ENCODE measurements around the gene SBF2.

The SBF2 gene

GRCh38 chr11:9878936-9879335, 415.1 kb downstream of the SBF2 start:
- Histone ChIP-seq H3K4me1 (ENCODE audit: control insufficient read depth, insufficient read depth, low read length) (no peaks in the 10 kb centered on the region), H3K27ac (ENCODE audit: low read depth, low read length) (no peak overlapping the region)

GRCh38 chr11:9876331-9876730, 417.7 kb downstream of the SBF2 start:
- Histone ChIP-seq H3K36me3 (ENCODE audit: control insufficient read depth, insufficient read depth, low read length) (no peaks in the 10 kb centered on the region), H3K4me1 (ENCODE audit: control insufficient read depth, insufficient read depth, low read length) (no peaks in the 10 kb centered on the region)

More at GRCh38 chr11:9878936-9879335, 415.1 kb downstream of the SBF2 start:
- no peak overlapping the region for H3K9ac ChIP-seq (ENCODE audit: low read length)
- no peaks in the 10 kb centered on the region for H3K27me3 ChIP-seq (ENCODE audit: control insufficient read depth, insufficient read depth, low read length)
- no peaks in the 10 kb centered on the region for H3K36me3 ChIP-seq (ENCODE audit: control insufficient read depth, insufficient read depth, low read length)
- no peak overlapping the region for H3K4me3 ChIP-seq (ENCODE audit: low read length)

GRCh38 chr11:9875862-9876261, 418.2 kb downstream of the SBF2 start:
- Histone ChIP-seq H3K9ac (ENCODE audit: low read length) (no peak overlapping the region), H3K4me1 (ENCODE audit: control insufficient read depth, insufficient read depth, low read length) (no peaks in the 10 kb centered on the region), H3K27me3 (ENCODE audit: control insufficient read depth, insufficient read depth, low read length) (no peaks in the 10 kb centered on the region)

More at GRCh38 chr11:9876331-9876730, 417.7 kb downstream of the SBF2 start:
- no peak overlapping the region for H3K4me3 ChIP-seq (ENCODE audit: low read length)
- no peaks in the 10 kb centered on the region for H3K27me3 ChIP-seq (ENCODE audit: control insufficient read depth, insufficient read depth, low read length)
- H3K27ac ChIP-seq (ENCODE audit: low read depth, low read length), result no peak overlapping the region
- no peak overlapping the region for H3K9ac ChIP-seq (ENCODE audit: low read length)

GRCh38 chr11:9875399-9875798, 418.6 kb downstream of the SBF2 start:
- no peaks in the 10 kb centered on the region for H3K4me1 ChIP-seq (ENCODE audit: control insufficient read depth, insufficient read depth, low read length)
- H3K27me3 ChIP-seq (ENCODE audit: control insufficient read depth, insufficient read depth, low read length), result no peaks in the 10 kb centered on the region
- H3K27ac ChIP-seq (ENCODE audit: low read depth, low read length), result no peak overlapping the region
- H3K36me3 ChIP-seq (ENCODE audit: control insufficient read depth, insufficient read depth, low read length), result no peaks in the 10 kb centered on the region
- H3K4me3 ChIP-seq (ENCODE audit: low read length), result no peak overlapping the region
- H3K9ac ChIP-seq (ENCODE audit: low read length), result no peak overlapping the region

More at GRCh38 chr11:9875862-9876261, 418.2 kb downstream of the SBF2 start:
- no peak overlapping the region for H3K27ac ChIP-seq (ENCODE audit: low read depth, low read length)
- H3K36me3 ChIP-seq (ENCODE audit: control insufficient read depth, insufficient read depth, low read length), result no peaks in the 10 kb centered on the region
- no peak overlapping the region for H3K4me3 ChIP-seq (ENCODE audit: low read length)

- H3K27ac ChIP-seq (ENCODE audit: low read depth, low read length), result no peak overlapping the region
- no peak overlapping the region for H3K4me3 ChIP-seq (ENCODE audit: low read length)
- no peak overlapping the region for H3K9ac ChIP-seq (ENCODE audit: low read length)
- H3K27me3 ChIP-seq (ENCODE audit: control insufficient read depth, insufficient read depth, low read length), result no peaks in the 10 kb centered on the region
- no peaks in the 10 kb centered on the region for H3K36me3 ChIP-seq (ENCODE audit: control insufficient read depth, insufficient read depth, low read length)
- H3K4me1 ChIP-seq (ENCODE audit: control insufficient read depth, insufficient read depth, low read length), result no peaks in the 10 kb centered on the region
These were observed 419.6 kb downstream of the SBF2 start for GRCh38 chr11:9874466-9874865.

- no peak overlapping the region for H3K4me3 ChIP-seq (ENCODE audit: low read length)
- H3K9ac ChIP-seq (ENCODE audit: low read length), result no peak overlapping the region
- H3K27me3 ChIP-seq (ENCODE audit: control insufficient read depth, insufficient read depth, low read length), result no peaks in the 10 kb centered on the region
- H3K27ac ChIP-seq (ENCODE audit: low read depth, low read length), result no peak overlapping the region
- H3K4me1 ChIP-seq (ENCODE audit: control insufficient read depth, insufficient read depth, low read length), result no peaks in the 10 kb centered on the region
- H3K36me3 ChIP-seq (ENCODE audit: control insufficient read depth, insufficient read depth, low read length), result no peaks in the 10 kb centered on the region
These were observed 425.4 kb downstream of the SBF2 start for GRCh38 chr11:9868641-9869040.

GRCh38 chr11:9862981-9863380, 431.0 kb downstream of the SBF2 start:
- Histone ChIP-seq H3K27ac (ENCODE audit: low read depth, low read length) (no peak overlapping the region), H3K4me1 (ENCODE audit: control insufficient read depth, insufficient read depth, low read length) (no peaks in the 10 kb centered on the region), H3K36me3 (ENCODE audit: control insufficient read depth, insufficient read depth, low read length) (no peaks in the 10 kb centered on the region), H3K4me3 (ENCODE audit: low read length) (no peak overlapping the region), H3K9ac (ENCODE audit: low read length) (no peak overlapping the region), H3K27me3 (ENCODE audit: control insufficient read depth, insufficient read depth, low read length) (no peaks in the 10 kb centered on the region)

- H3K27me3 ChIP-seq (ENCODE audit: control insufficient read depth, insufficient read depth, low read length), result no peaks in the 10 kb centered on the region
- no peak overlapping the region for H3K9ac ChIP-seq (ENCODE audit: low read length)
- no peak overlapping the region for H3K27ac ChIP-seq (ENCODE audit: low read depth, low read length)
- H3K4me3 ChIP-seq (ENCODE audit: low read length), result no peak overlapping the region
- no peaks in the 10 kb centered on the region for H3K36me3 ChIP-seq (ENCODE audit: control insufficient read depth, insufficient read depth, low read length)
- H3K4me1 ChIP-seq (ENCODE audit: control insufficient read depth, insufficient read depth, low read length), result no peaks in the 10 kb centered on the region
These were observed 431.9 kb downstream of the SBF2 start for GRCh38 chr11:9861860-9862725.

GRCh38 chr11:9859554-9860305, 434.3 kb downstream of the SBF2 start:
- H3K36me3 ChIP-seq (ENCODE audit: control insufficient read depth, insufficient read depth, low read length), result peaks cover 9% of the 10 kb centered on the region
- H3K4me3 ChIP-seq (ENCODE audit: low read length), result no peak overlapping the region
- no peaks in the 10 kb centered on the region for H3K27me3 ChIP-seq (ENCODE audit: control insufficient read depth, insufficient read depth, low read length)
- H3K4me1 ChIP-seq (ENCODE audit: control insufficient read depth, insufficient read depth, low read length), result no peaks in the 10 kb centered on the region
- no peak overlapping the region for H3K9ac ChIP-seq (ENCODE audit: low read length)
- no peak overlapping the region for H3K27ac ChIP-seq (ENCODE audit: low read depth, low read length)

- H3K4me1 ChIP-seq (ENCODE audit: control insufficient read depth, insufficient read depth, low read length), result no peaks in the 10 kb centered on the region
- H3K27ac ChIP-seq (ENCODE audit: low read depth, low read length), result no peak overlapping the region
- H3K36me3 ChIP-seq (ENCODE audit: control insufficient read depth, insufficient read depth, low read length), result peaks cover 9% of the 10 kb centered on the region
- no peak overlapping the region for H3K9ac ChIP-seq (ENCODE audit: low read length)
- no peaks in the 10 kb centered on the region for H3K27me3 ChIP-seq (ENCODE audit: control insufficient read depth, insufficient read depth, low read length)
- no peak overlapping the region for H3K4me3 ChIP-seq (ENCODE audit: low read length)
These were observed 435.2 kb downstream of the SBF2 start for GRCh38 chr11:9858822-9859221.

- Histone ChIP-seq H3K36me3 (ENCODE audit: control insufficient read depth, insufficient read depth, low read length) (peaks cover 9% of the 10 kb centered on the region), H3K9ac (ENCODE audit: low read length) (no peak overlapping the region), H3K4me1 (ENCODE audit: control insufficient read depth, insufficient read depth, low read length) (no peaks in the 10 kb centered on the region), H3K27ac (ENCODE audit: low read depth, low read length) (no peak overlapping the region), H3K4me3 (ENCODE audit: low read length) (no peak overlapping the region), H3K27me3 (ENCODE audit: control insufficient read depth, insufficient read depth, low read length) (no peaks in the 10 kb centered on the region)
These were observed 435.8 kb downstream of the SBF2 start for GRCh38 chr11:9858218-9858617.

GRCh38 chr11:9855579-9856287, 438.3 kb downstream of the SBF2 start:
- Histone ChIP-seq H3K4me3 (ENCODE audit: low read length) (no peak overlapping the region), H3K9ac (ENCODE audit: low read length) (no peak overlapping the region), H3K27ac (ENCODE audit: low read depth, low read length) (no peak overlapping the region), H3K27me3 (ENCODE audit: control insufficient read depth, insufficient read depth, low read length) (no peaks in the 10 kb centered on the region), H3K4me1 (ENCODE audit: control insufficient read depth, insufficient read depth, low read length) (no peaks in the 10 kb centered on the region), H3K36me3 (ENCODE audit: control insufficient read depth, insufficient read depth, low read length) (peaks cover 9% of the 10 kb centered on the region)

Data from rectal smooth muscle tissue (tissue), 1 donor.